T-helper 1 cell treated with Interleukin-12 subunit alpha and Interleukin-12 subunit beta and Interleukin-4 antibody, amounts not matched to agents 30 ng/mL and 1 ng/mL, for 36 hours (primary cell): ENCODE results near the gene EDAR. TPM values are rescaled to one million over a fixed set of nuclear protein-coding genes. Genes with fewer than 3 reads are reported as not detected.

Experiments used
- intact Hi-C: fragments of 100-400 bp; cut with micrococcal nuclease; formaldehyde crosslinking; loops from one replicate; pipeline ENCODE4 v1.15.1; 2024
- total RNA-seq: library from RNA; stranded (reverse); gene quantifications from 2 replicates; pipeline ENCODE4 v1.2.3, GENCODE V29; 2022

EDAR gene
- total RNA-seq, 1 donor from 2014 or later, result 0.07 TPM

GRCh38 chr2:108942231-108942825 lies 46.7 kb downstream of the EDAR start:
- intact Hi-C loops, result no loop called here

GRCh38 chr2:108941767-108942166 lies 47.3 kb downstream of the EDAR start:
- intact Hi-C loops, result no loop called here

- intact Hi-C loops, result no loop called here
These were observed 47.8 kb downstream of the EDAR start for GRCh38 chr2:108941161-108941665.

- intact Hi-C loops, result no loop called here
These were observed 48.9 kb downstream of the EDAR start for GRCh38 chr2:108940156-108940555.

- intact Hi-C loops, result no loop called here
These were observed 50.8 kb downstream of the EDAR start for GRCh38 chr2:108938077-108938710.

- intact Hi-C loops, result no loop called here
These were observed 51.5 kb downstream of the EDAR start for GRCh38 chr2:108937367-108938017.

- intact Hi-C loops, result no loop called here
These were observed 52.2 kb downstream of the EDAR start for GRCh38 chr2:108936866-108937265.

DNA sequence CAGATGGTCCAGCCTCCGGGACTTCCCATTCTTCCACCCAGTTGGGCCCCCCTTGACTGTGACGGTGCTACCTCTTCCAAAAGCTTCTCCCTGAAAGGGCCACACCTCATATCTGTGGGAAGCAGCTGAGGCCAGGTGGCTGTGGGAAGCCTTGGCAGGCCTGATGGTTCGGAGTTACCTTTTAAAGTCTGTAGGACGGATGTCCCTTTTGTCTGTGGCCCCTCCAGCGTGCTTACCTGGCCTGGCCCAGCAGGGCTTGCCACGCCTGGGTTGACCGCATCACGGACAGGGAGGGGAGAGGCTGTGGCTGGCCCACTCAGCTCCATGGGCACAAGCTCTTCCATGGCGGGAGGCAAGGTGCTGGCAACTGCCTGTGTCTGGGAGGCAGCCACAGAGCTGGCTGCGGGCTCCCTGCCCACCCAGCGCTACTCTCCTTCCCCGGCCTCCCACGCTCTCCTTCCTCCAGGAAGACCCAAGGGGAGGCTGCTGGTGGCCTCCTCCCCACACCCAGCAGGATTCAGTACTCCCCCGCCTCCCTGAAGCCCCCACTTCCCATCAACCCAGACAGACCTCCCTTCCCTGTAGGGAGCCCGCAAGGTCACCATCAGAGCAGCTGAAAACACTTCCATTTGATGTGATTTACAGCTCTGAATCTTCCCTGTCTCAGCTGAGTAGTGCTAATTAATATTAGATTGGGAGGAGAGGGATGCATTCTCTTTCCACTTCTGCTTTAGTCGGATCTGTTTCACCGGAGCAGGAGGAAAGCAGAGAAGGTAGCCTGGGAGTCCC lies 52.8 kb downstream of the EDAR start:
- intact Hi-C loops, result no loop called here

GRCh38 chr2:108935271-108935741 lies 53.7 kb downstream of the EDAR start:
- intact Hi-C loops, result no loop called here

- intact Hi-C loops, result no loop called here
These were observed 54.3 kb downstream of the EDAR start for GRCh38 chr2:108934583-108935245.

DNA sequence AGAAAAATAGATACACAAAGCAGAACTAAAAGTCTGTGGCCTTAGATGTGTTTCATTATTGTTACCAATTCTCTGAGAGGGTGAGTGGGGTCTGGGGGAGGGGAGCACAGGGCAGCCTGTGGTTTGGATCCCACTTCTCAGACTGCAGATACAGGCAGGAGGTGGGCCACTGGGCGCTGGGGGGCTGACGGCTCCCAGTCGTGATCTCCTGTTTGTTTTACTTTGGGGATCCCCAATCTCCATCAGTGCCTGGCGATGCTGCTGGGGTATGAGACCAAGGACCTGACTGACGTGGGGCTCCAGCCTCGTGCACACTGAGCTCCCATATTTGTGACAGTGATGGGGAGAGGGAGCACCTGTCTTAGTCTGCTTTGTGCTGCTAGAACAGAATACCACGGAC lies 54.9 kb downstream of the EDAR start:
- intact Hi-C loops, result no loop called here

DNA sequence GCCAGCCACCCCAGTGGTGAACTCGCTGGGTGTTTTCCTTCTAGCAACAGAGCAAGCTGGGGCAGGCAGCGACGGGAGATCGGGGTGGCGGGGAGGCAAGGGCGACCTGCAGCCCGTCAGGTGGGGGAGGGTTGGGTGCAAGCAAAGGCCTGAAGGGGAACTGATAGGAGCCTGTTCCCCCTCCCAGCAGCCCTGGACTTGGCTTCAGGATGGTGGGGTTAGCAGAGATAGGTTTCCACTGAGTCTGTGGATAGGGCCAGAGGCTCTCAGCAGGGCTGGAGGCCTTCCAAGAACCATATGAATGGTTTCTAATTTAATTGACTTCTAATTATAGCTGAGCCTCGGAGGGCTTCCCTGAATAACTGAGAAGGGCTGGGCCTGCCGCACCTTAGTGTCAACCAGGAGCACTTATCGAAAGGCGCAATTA lies 55.3 kb downstream of the EDAR start:
- intact Hi-C loops, result no loop called here

- intact Hi-C loops, result no loop called here
These were observed 56.2 kb downstream of the EDAR start for GRCh38 chr2:108932736-108933332.

- intact Hi-C loops, result no loop called here
These were observed 57.6 kb downstream of the EDAR start for GRCh38 chr2:108931372-108931771.

- intact Hi-C loops, result loop anchor here (5.0 kb wide), 1 partner anchor 73 kb away; no protein-coding TSS in a partner anchor
These were observed 59.1 kb downstream of the EDAR start for GRCh38 chr2:108929807-108930425.

GRCh38 chr2:108928660-108929377 lies 60.2 kb downstream of the EDAR start:
- intact Hi-C loops, result loop anchor here (1.0 to 5.0 kb wide), 5 partner anchors 59 to 581 kb away; no protein-coding TSS in a partner anchor

GRCh38 chr2:108927936-108928659 lies 60.9 kb downstream of the EDAR start:
- intact Hi-C loops, result loop anchor here (1.0 to 5.0 kb wide), 5 partner anchors 60 to 582 kb away; no protein-coding TSS in a partner anchor

DNA sequence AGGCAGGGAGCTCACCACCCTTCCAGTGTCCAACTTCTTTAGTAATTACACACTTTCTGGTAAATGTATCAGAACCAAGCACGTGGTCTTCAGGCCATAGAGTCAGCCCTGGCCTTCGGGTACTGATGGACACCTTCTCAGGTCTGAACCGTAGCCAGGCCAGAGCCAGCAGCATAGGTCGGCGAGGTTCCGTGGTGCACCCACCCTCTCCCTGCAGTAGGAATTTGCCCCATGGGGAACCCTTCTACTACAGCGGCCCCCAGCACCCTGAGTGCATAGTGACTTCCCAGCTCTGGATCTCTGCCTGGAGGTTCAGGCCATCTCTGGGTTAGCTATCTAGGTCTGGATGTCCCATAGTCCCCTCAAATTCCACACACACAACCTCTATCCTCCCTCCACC lies 61.6 kb downstream of the EDAR start:
- intact Hi-C loops, result loop anchor here (5.0 kb wide), 1 partner anchor 70 kb away; no protein-coding TSS in a partner anchor
